H9 (cell line): ENCODE data around the gene POT1. TPM values are rescaled to one million over a fixed set of nuclear protein-coding genes. Genes with fewer than 3 reads are reported as not detected.

Experiments used
- DNase-seq: peaks from one replicate; pipeline ENCODE4 v3.0.0-alpha.2; 2017
- H2AFZ ChIP-seq: one replicate; pipeline ENCODE4 v1.6.1; 2013; ENCODE audit warnings: mild to moderate bottlenecking, low read length, control low read depth, moderate library complexity
- H2AK5ac ChIP-seq: 2 replicates; pipeline ENCODE4 v1.6.1; 2013; ENCODE audit warnings: low read length, control low read depth, mixed read lengths; ENCODE audit not compliant: insufficient read length
- H2BK120ac ChIP-seq: one replicate; pipeline ENCODE4 v1.6.1; 2013; ENCODE audit warnings: low read depth, mild to moderate bottlenecking, low read length, control low read depth, inconsistent platforms; ENCODE audit not compliant: poor library complexity, severe bottlenecking
- H2BK12ac ChIP-seq: 2 replicates; pipeline ENCODE4 v1.6.1; 2013; ENCODE audit warnings: low read length, control low read depth, mixed read lengths, low read depth; ENCODE audit not compliant: insufficient read length
- H2BK15ac ChIP-seq: 2 replicates; pipeline ENCODE4 v1.6.1; 2013; ENCODE audit warnings: low read depth, low read length, control low read depth
- H2BK20ac ChIP-seq: one replicate; pipeline ENCODE4 v1.6.1; 2013; ENCODE audit warnings: low read depth, mild to moderate bottlenecking, low read length, control low read depth, inconsistent platforms; ENCODE audit not compliant: poor library complexity, severe bottlenecking
- H2BK5ac ChIP-seq: 2 replicates; pipeline ENCODE4 v1.6.1; 2013; ENCODE audit warnings: low read length, control low read depth, mixed read lengths; ENCODE audit not compliant: insufficient read length
- H3K14ac ChIP-seq: 2 replicates; pipeline ENCODE4 v1.6.1; 2013; ENCODE audit warnings: low read length, control low read depth; ENCODE audit not compliant: insufficient read depth
- H3K18ac ChIP-seq: 2 replicates; pipeline ENCODE4 v1.6.1; 2013; ENCODE audit warnings: low read depth, mild to moderate bottlenecking, mixed read lengths, low read length, control low read depth; ENCODE audit not compliant: insufficient read length
- H3K23ac ChIP-seq: 2 replicates; pipeline ENCODE4 v1.6.1; 2013; ENCODE audit warnings: low read length, control low read depth, mixed read lengths, low read depth; ENCODE audit not compliant: insufficient read length
- H3K23me2 ChIP-seq: 2 replicates; pipeline ENCODE4 v1.6.1; 2013; ENCODE audit warnings: low read depth, mild to moderate bottlenecking, mixed read lengths, low read length, control low read depth; ENCODE audit not compliant: insufficient read length, poor library complexity, severe bottlenecking
- H3K27ac ChIP-seq: 2 replicates; pipeline ENCODE4 v1.5.1; 2013; ENCODE audit warnings: low read length, control low read depth, mixed read lengths, low read depth; ENCODE audit not compliant: insufficient read length
- H3K27me3 ChIP-seq: 2 replicates; pipeline ENCODE4 v1.6.1; 2013; ENCODE audit warnings: low read length, control low read depth, inconsistent platforms; ENCODE audit not compliant: insufficient read depth
- H3K4ac ChIP-seq: 2 replicates; pipeline ENCODE4 v1.6.1; 2013; ENCODE audit warnings: low read depth, mild to moderate bottlenecking, control low read depth, inconsistent platforms, low read length, moderate library complexity
- H3K4me1 ChIP-seq: 2 replicates; pipeline ENCODE4 v1.6.1; 2013; ENCODE audit warnings: low read length, control low read depth, inconsistent platforms; ENCODE audit not compliant: insufficient read depth
- H3K4me2 ChIP-seq: 2 replicates; pipeline ENCODE4 v1.6.1; 2013; ENCODE audit warnings: low read length, control low read depth, mixed read lengths; ENCODE audit not compliant: insufficient read length, insufficient read depth
- H3K56ac ChIP-seq: 2 replicates; pipeline ENCODE4 v1.6.1; 2013; ENCODE audit warnings: low read depth, mild to moderate bottlenecking, mixed read lengths, low read length, control low read depth; ENCODE audit not compliant: insufficient read length
- H3K79me1 ChIP-seq: 2 replicates; pipeline ENCODE4 v1.6.1; 2013; ENCODE audit warnings: low read depth, mild to moderate bottlenecking, moderate library complexity, low read length, control low read depth, inconsistent platforms; ENCODE audit not compliant: insufficient read depth, poor library complexity, severe bottlenecking
- H3K79me2 ChIP-seq: 2 replicates; pipeline ENCODE4 v1.6.1; 2013; ENCODE audit warnings: low read length, control low read depth, inconsistent platforms; ENCODE audit not compliant: insufficient read depth
- H3K9ac ChIP-seq: 2 replicates; pipeline ENCODE4 v1.6.1; 2013; ENCODE audit warnings: low read length, control low read depth, mixed read lengths; ENCODE audit not compliant: insufficient read length; ENCODE audit errors: extremely low read depth
- H3K9me3 ChIP-seq: one replicate; pipeline ENCODE4 v1.6.1; 2013; ENCODE audit warnings: low read depth, low read length, inconsistent platforms; ENCODE audit not compliant: control insufficient read depth
- H3T11ph ChIP-seq: one replicate; pipeline ENCODE4 v1.6.1; 2013; ENCODE audit warnings: mild to moderate bottlenecking, low read length, control low read depth, inconsistent platforms
- H4K20me1 ChIP-seq: one replicate; pipeline ENCODE4 v1.6.1; 2013; ENCODE audit not compliant: control insufficient read depth, insufficient read length, insufficient read depth
- H4K5ac ChIP-seq: 2 replicates; pipeline ENCODE4 v1.6.1; 2013; ENCODE audit warnings: low read depth, mild to moderate bottlenecking, mixed read lengths, low read length, control low read depth; ENCODE audit not compliant: insufficient read length
- H4K8ac ChIP-seq: replicated peaks from 2 replicates; pipeline ENCODE4 v1.6.1; 2013; ENCODE audit warnings: low read length, control low read depth, mixed read lengths, low read depth; ENCODE audit not compliant: insufficient read length
- H4K91ac ChIP-seq: 2 replicates; pipeline ENCODE4 v1.6.1; 2013; ENCODE audit warnings: low read depth, mild to moderate bottlenecking, moderate library complexity, mixed read lengths, low read length, control low read depth; ENCODE audit not compliant: insufficient read length
- H3K27ac Mint-ChIP-seq, 3 experiments: 2 replicates in 2 of 3; 3 replicates in 1 of 3; pipeline ENCODE4 v1.8.0; 2020 to 2021; ENCODE audit warnings: mixed read lengths in 3 of 3, mild to moderate bottlenecking in 1 of 3, moderate library complexity in 1 of 3
- H3K27me3 Mint-ChIP-seq: 2 replicates; pipeline ENCODE4 v1.8.0; 2021; ENCODE audit warnings: low read depth, mild to moderate bottlenecking, moderate library complexity, mixed read lengths
- H3K36me3 Mint-ChIP-seq, 3 experiments: 2 replicates in 2 of 3; 3 replicates in 1 of 3; pipeline ENCODE4 v1.8.0; 2020 to 2021; ENCODE audit warnings: low read depth in 3 of 3, mixed read lengths in 3 of 3; ENCODE audit not compliant: insufficient read depth in 1 of 3
- H3K4me1 Mint-ChIP-seq, 2 experiments: 2 replicates each; pipeline ENCODE4 v1.8.0; 2020; ENCODE audit warnings: mixed read lengths in 2 of 2
- H3K4me3 Mint-ChIP-seq, 2 experiments: 2 replicates in 1 of 2; 3 replicates in 1 of 2; pipeline ENCODE4 v1.8.0; 2020 to 2021; ENCODE audit warnings: mild to moderate bottlenecking in 2 of 2, mixed read lengths in 2 of 2, moderate library complexity in 1 of 2
- H3K9me3 Mint-ChIP-seq, 2 experiments: 2 replicates in 1 of 2; 3 replicates in 1 of 2; pipeline ENCODE4 v1.8.0; 2020; ENCODE audit warnings: mild to moderate bottlenecking in 2 of 2, mixed read lengths in 2 of 2, moderate library complexity in 1 of 2
- WGBS: extraction: QIAGEN DNeasy Blood & Tissue Kit; methylation state at CpG from one replicate; pipeline ENCODE4 v1.1.7; 2013; ENCODE audit warnings: missing lambda C conversion rate, low lambda C conversion rate, mixed read lengths; ENCODE audit not compliant: insufficient read length; ENCODE audit errors: extremely low coverage; 5-methylcytosine and 5-hydroxymethylcytosine counted together
- total RNA-seq: library from RNA; stranded (reverse); gene quantifications from 2 replicates; pipeline ENCODE4 v1.2.1, GENCODE V29; 2021
- TF ChIP-seq, protein P1 (sequence below): fragments of 200-600 bp; sonication (generic); conservative IDR thresholded peaks from 3 replicates; pipeline ENCODE4 v1.8.0; 2021; ENCODE audit warnings: antibody characterized with exemption, mild to moderate bottlenecking

Gene POT1
- total RNA-seq, 1 experiment from 2014 or later = 23.4 TPM

DNA sequence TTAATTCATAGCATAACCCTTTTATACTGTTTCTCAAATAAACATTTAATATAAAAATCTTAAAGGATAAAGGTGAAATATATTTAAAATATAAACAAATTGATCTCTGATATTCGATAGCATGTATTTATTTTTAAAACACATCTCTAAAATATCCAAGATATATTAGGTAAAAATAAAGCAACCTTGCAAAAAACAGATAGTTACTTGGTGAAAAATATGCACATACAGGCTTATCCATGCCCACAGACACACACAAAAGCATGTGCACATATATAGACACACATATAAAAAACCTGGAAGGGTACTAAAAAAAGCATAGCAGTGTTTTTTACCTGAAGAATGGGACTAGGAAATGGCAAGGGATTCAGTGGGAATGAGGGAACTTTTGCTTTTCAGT is 19.8 kb downstream of the POT1 start:
- Histone ChIP-seq H3K4me2 (no peak overlapping the region), H3K27ac (no peak overlapping the region), H4K5ac (no peak overlapping the region), H2BK5ac (no peak overlapping the region), H2BK15ac (no peak overlapping the region), H3K9me3 (no peaks in the 10 kb centered on the region), H3T11ph (no peak overlapping the region), H2AK5ac (no peak overlapping the region), H4K8ac (no peak overlapping the region), H3K18ac (no peak overlapping the region), H3K56ac (no peak overlapping the region), H3K79me1 (no peaks in the 10 kb centered on the region), H3K4me1 (no peaks in the 10 kb centered on the region), H3K23ac (no peak overlapping the region), H4K20me1 (no peaks in the 10 kb centered on the region), H3K9ac (no peak overlapping the region), H2BK120ac (no peak overlapping the region), H3K23me2 (no peaks in the 10 kb centered on the region), H3K4ac (no peak overlapping the region), H2BK20ac (no peak overlapping the region), H3K27me3 (no peaks in the 10 kb centered on the region), H3K79me2 (no peaks in the 10 kb centered on the region), H3K14ac (no peak overlapping the region), H4K91ac (no peak overlapping the region), H2AFZ (no peak overlapping the region), H2BK12ac (no peak overlapping the region)
- no peak overlapping the region for H3K27ac Mint-ChIP-seq
- WGBS = no CpG with 5 or more reads among the region's 1 CpG
- H3K4me1 Mint-ChIP-seq = no peaks in the 10 kb centered on the region
- no peaks in the 10 kb centered on the region for H3K27me3 Mint-ChIP-seq
- TF ChIP-seq, protein P1, sequence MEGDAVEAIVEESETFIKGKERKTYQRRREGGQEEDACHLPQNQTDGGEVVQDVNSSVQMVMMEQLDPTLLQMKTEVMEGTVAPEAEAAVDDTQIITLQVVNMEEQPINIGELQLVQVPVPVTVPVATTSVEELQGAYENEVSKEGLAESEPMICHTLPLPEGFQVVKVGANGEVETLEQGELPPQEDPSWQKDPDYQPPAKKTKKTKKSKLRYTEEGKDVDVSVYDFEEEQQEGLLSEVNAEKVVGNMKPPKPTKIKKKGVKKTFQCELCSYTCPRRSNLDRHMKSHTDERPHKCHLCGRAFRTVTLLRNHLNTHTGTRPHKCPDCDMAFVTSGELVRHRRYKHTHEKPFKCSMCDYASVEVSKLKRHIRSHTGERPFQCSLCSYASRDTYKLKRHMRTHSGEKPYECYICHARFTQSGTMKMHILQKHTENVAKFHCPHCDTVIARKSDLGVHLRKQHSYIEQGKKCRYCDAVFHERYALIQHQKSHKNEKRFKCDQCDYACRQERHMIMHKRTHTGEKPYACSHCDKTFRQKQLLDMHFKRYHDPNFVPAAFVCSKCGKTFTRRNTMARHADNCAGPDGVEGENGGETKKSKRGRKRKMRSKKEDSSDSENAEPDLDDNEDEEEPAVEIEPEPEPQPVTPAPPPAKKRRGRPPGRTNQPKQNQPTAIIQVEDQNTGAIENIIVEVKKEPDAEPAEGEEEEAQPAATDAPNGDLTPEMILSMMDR = no peak
- peaks cover 6 to 9% (median 6%) of the 10 kb centered on the region in 3 experiments; a peak in 5 of 7 replicates for H3K36me3 Mint-ChIP-seq
- no peak for DNase-seq
- H3K4me3 Mint-ChIP-seq = no peak overlapping the region
- H3K9me3 Mint-ChIP-seq = peaks cover 0 to 4% of the 10 kb centered on the region in 2 experiments; a peak in 1 of 5 replicates
